Adipose tissue (tissue), 3 donors: ENCODE data around the gene RASA4B. TPM values are rescaled to one million over a fixed set of nuclear protein-coding genes. Genes with fewer than 3 reads are reported as not detected.

Experiments
- H3K27ac ChIP-seq: one replicate; pipeline ENCODE4 v1.5.1; 2013; ENCODE audit warnings: low read depth, low read length
- WGBS, 3 donors: extraction: QIAGEN DNeasy Blood & Tissue Kit; methylation state at CpG; one replicate each; pipeline ENCODE4 v1.1.7; 2013; 5-methylcytosine and 5-hydroxymethylcytosine counted together
- polyA plus RNA-seq, 3 donors: library from polyadenylated mRNA; stranded (reverse); fragments of 200-250 nt; gene quantifications; one replicate each; pipeline ENCODE4 v1.2.3, GENCODE V29; 2013
- donor health status: healthy with polysubstance abuse.
- donor health status: Bipolar disorder and iron deficiency.
- donor health status: healthy.

RASA4B gene
- polyA plus RNA-seq, 3 donors: 9.7 to 17.1 (median 12.6) TPM

GRCh38 chr7:102439963-102440795 is 77.4 kb downstream of the RASA4B start:
- no peak overlapping the region for H3K27ac ChIP-seq
- WGBS, 3 donors: 71 to 84% (median 82%) methylated on average over 17 of the region's 17 CpGs

GRCh38 chr7:102436118-102436517 is 81.5 kb downstream of the RASA4B start:
- H3K27ac ChIP-seq: no peak overlapping the region
- WGBS, 3 donors: 90 to 94% (median 93%) methylated on average over 10 of the region's 10 CpGs

GRCh38 chr7:102434039-102434486 is 83.5 kb downstream of the RASA4B start:
- H3K27ac ChIP-seq: no peak overlapping the region
- WGBS, 3 donors: 20 to 33% (median 21%) methylated on average over 9 of the region's 9 CpGs

GRCh38 chr7:102433219-102434038 is 84.1 kb downstream of the RASA4B start, which contains the start of gene ORAI2:
Gene ORAI2, plus strand, starts transcription at chr7:102433575. Its CDS starts 5,382 bp downstream, at chr7:102438957.
- H3K27ac ChIP-seq: no peak within 1 kb of the TSS
- WGBS, 3 donors: 1% methylated on average over 29 to 89 of the region's 90 CpGs

Other genes starting within 250 kb of the RASA4B start
- 1 to 10 TPM; 1.6 to 7.8 (median 2.4) TPM for gene SH2B2, start 230.9 kb downstream of the RASA4B start, polyA plus RNA-seq
- gene SPDYE6, start 161.3 kb downstream of the RASA4B start, polyA plus RNA-seq: under 1 TPM in 1 of 3 donors, not detected in 2; 0.16 TPM
- 10 to 100 TPM; 13.3 to 18.3 (median 16.3) TPM for gene PRKRIP1, start 121.4 kb downstream of the RASA4B start, polyA plus RNA-seq
- gene ORAI2, start 84.2 kb downstream of the RASA4B start, polyA plus RNA-seq: 10 to 100 TPM in 2 of 3 donors, 1 to 10 TPM in 1; 5.4 to 17.8 (median 11.6) TPM
- 1 to 10 TPM; 4.5 to 6.8 (median 5.7) TPM for gene ALKBH4, start 52.9 kb downstream of the RASA4B start, polyA plus RNA-seq
- gene LRWD1, start 52.8 kb downstream of the RASA4B start, polyA plus RNA-seq: 10 to 100 TPM in 2 of 3 donors, 1 to 10 TPM in 1; 7.6 to 15.1 (median 10.4) TPM
- 10 to 100 TPM; 41.1 to 95.5 (median 82.3) TPM for gene POLR2J, start 38.9 kb downstream of the RASA4B start, polyA plus RNA-seq
- gene UPK3BL2, start 25.9 kb upstream of the RASA4B start, polyA plus RNA-seq: 1 to 10 TPM; 3.6 to 9.8 (median 6.8) TPM
- gene SPDYE2, start 33.4 kb upstream of the RASA4B start, polyA plus RNA-seq: under 1 TPM in 1 of 3 donors, not detected in 2; 0.03 TPM
- 10 to 100 TPM; 33.7 to 84.8 (median 77.0) TPM for gene POLR2J3, start 54.8 kb upstream of the RASA4B start, polyA plus RNA-seq
- 10 to 100 TPM; 15.1 to 37.6 (median 35.2) TPM for gene RASA4, start 99.0 kb upstream of the RASA4B start, polyA plus RNA-seq
- 10 to 100 TPM; 14.3 to 47.2 (median 33.4) TPM for gene UPK3BL1, start 125.0 kb upstream of the RASA4B start, polyA plus RNA-seq
- not detected for gene SPDYE2B, start 132.5 kb upstream of the RASA4B start, polyA plus RNA-seq
- gene POLR2J2, start 153.9 kb upstream of the RASA4B start, polyA plus RNA-seq: 1 to 10 TPM; 1.1 to 2.6 (median 1.6) TPM
- 1 to 10 TPM; 2.8 to 4.3 (median 3.7) TPM for gene FAM185A, start 231.2 kb upstream of the RASA4B start, polyA plus RNA-seq